GM18909 (cell line): ENCODE measurements around the gene CDH11.

Experiments used
- ATAC-seq: cut with Tn5 transposase; IDR thresholded peaks from one replicate; pipeline ENCODE4 v1.9.1; 2021; ENCODE audit warnings: mild to moderate bottlenecking; ENCODE audit not compliant: unreplicated experiment, poor library complexity

CDH11 gene

GRCh38 chr16:64926476-64926875 lies 195.4 kb downstream of the CDH11 start:
- no peak for ATAC-seq

- ATAC-seq, result no peak
These were observed 196.7 kb downstream of the CDH11 start for GRCh38 chr16:64925166-64925565.

- ATAC-seq, result no peak
These were observed 197.8 kb downstream of the CDH11 start for GRCh38 chr16:64924086-64924485.

GRCh38 chr16:64919929-64920607 lies 201.8 kb downstream of the CDH11 start:
- no peak for ATAC-seq

GRCh38 chr16:64919141-64919540 lies 202.7 kb downstream of the CDH11 start:
- no peak for ATAC-seq

GRCh38 chr16:64916051-64916450 lies 205.8 kb downstream of the CDH11 start:
- ATAC-seq, result no peak

- no peak for ATAC-seq
These were observed 211.5 kb downstream of the CDH11 start for GRCh38 chr16:64910356-64910755.

- no peak for ATAC-seq
These were observed 214.0 kb downstream of the CDH11 start for GRCh38 chr16:64907844-64908243.

GRCh38 chr16:64903770-64904169 lies 218.1 kb downstream of the CDH11 start:
- no peak for ATAC-seq

GRCh38 chr16:64900517-64900916 lies 221.3 kb downstream of the CDH11 start:
- no peak for ATAC-seq

GRCh38 chr16:64900019-64900418 lies 221.8 kb downstream of the CDH11 start:
- ATAC-seq, result no peak

- no peak for ATAC-seq
These were observed 223.7 kb downstream of the CDH11 start for GRCh38 chr16:64898159-64898558.
